Caki2 (cell line): ENCODE measurements around the gene NACC2. TPM values are rescaled to one million over a fixed set of nuclear protein-coding genes. Genes with fewer than 3 reads are reported as not detected.

Experiments
- DNase-seq: peaks from one replicate; pipeline ENCODE4 v3.0.0-alpha.2; 2015; ENCODE audit warnings: low read depth
- in situ Hi-C: cut with HindIII; loops from 2 replicates; pipeline ENCODE4 v1.10.0; 2016; ENCODE audit warnings: low sequenced_read_pairs, low pct_unique_long_range_greater_than_20kb, mixed read lengths
- total RNA-seq: library from RNA; depleted of rRNA; stranded (reverse); fragments of >200 nt; shearing (Covaris generic); gene quantifications from 2 replicates; pipeline ENCODE4 v1.2.3, GENCODE V29; 2014; ENCODE audit warnings: low replicate concordance

Gene NACC2
- total RNA-seq, 1 experiment from 2014 or later: 20.2 TPM

- in situ Hi-C loops: no loop called here
Measured at GRCh38 chr9:136087741-136088480, 7.2 kb downstream of the NACC2 start.

GRCh38 chr9:136086951-136087740 lies 7.9 kb downstream of the NACC2 start:
- in situ Hi-C loops: no loop called here
- DNase-seq: no peak

More at GRCh38 chr9:136087741-136088480, 7.2 kb downstream of the NACC2 start:
- no peak for DNase-seq

- no peak for DNase-seq
Measured at GRCh38 chr9:136086213-136086881, 8.7 kb downstream of the NACC2 start.

GRCh38 chr9:136085815-136086212 lies 9.3 kb downstream of the NACC2 start:
- DNase-seq: no peak
- in situ Hi-C loops: no loop called here

More at GRCh38 chr9:136086213-136086881, 8.7 kb downstream of the NACC2 start:
- in situ Hi-C loops: no loop called here

- in situ Hi-C loops: no loop called here
- no peak for DNase-seq
Measured at GRCh38 chr9:136084063-136084944, 10.8 kb downstream of the NACC2 start.

GRCh38 chr9:136083558-136084062 lies 11.5 kb downstream of the NACC2 start:
- no peak for DNase-seq
- in situ Hi-C loops: no loop called here

- in situ Hi-C loops: no loop called here
- no peak for DNase-seq
Measured at GRCh38 chr9:136082496-136083361, 12.4 kb downstream of the NACC2 start.

GRCh38 chr9:136081826-136082495 lies 13.1 kb downstream of the NACC2 start:
- no peak for DNase-seq
- in situ Hi-C loops: no loop called here

GRCh38 chr9:136081113-136081825 lies 13.8 kb downstream of the NACC2 start:
- in situ Hi-C loops: no loop called here
- no peak for DNase-seq

- DNase-seq: no peak
- in situ Hi-C loops: no loop called here
Measured at GRCh38 chr9:136080716-136081112, 14.4 kb downstream of the NACC2 start.

- no peak for DNase-seq
- in situ Hi-C loops: no loop called here
Measured at GRCh38 chr9:136079916-136080246, 15.2 kb downstream of the NACC2 start.

GRCh38 chr9:136079211-136079915 lies 15.7 kb downstream of the NACC2 start:
- in situ Hi-C loops: no loop called here
- DNase-seq: no peak

- DNase-seq: no peak
- in situ Hi-C loops: no loop called here
Measured at GRCh38 chr9:136078498-136079011, 16.5 kb downstream of the NACC2 start.

- no peak for DNase-seq
- in situ Hi-C loops: no loop called here
Measured at GRCh38 chr9:136078024-136078423, 17.1 kb downstream of the NACC2 start.

- no peak for DNase-seq
- in situ Hi-C loops: no loop called here
Measured at GRCh38 chr9:136077491-136077890, 17.6 kb downstream of the NACC2 start.
